SKM-1 (cell line): ENCODE results near the gene DNMT3B.
"Not testable (repeated sequence)": the region's sequence is repeated elsewhere in the genome, so short reads cannot be mapped to it uniquely, and the experiment has no call there.

Experiments
- DNase-seq: peaks from one replicate; lab custom pipeline; 2025; ENCODE audit not compliant: unreplicated experiment; lab: John Stamatoyannopoulos, UW

The DNMT3B gene

DNA sequence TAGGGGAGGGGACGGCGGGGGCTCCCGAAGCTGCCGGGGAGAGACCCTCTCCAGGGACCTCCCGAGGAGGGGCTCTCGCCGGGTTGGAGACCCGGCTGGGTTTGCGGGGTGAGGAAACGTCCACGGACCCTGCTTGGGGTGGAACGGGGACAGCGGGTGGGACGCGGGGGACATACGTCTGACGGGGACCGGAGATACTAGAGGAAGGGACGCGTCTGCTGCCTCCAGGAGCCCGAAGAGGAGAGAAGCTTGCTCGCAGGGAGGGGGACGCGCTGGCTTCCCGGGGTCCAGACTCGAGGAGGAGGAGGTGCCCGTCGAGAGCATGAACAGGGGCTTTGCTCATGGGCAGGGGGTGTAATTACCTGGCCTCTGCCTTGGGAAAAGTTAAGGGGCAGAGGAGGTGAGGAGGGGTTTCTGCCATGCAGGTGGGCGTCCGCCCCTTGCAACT is 593 bp downstream of the DNMT3B start:
- DNase-seq: no peak

DNA sequence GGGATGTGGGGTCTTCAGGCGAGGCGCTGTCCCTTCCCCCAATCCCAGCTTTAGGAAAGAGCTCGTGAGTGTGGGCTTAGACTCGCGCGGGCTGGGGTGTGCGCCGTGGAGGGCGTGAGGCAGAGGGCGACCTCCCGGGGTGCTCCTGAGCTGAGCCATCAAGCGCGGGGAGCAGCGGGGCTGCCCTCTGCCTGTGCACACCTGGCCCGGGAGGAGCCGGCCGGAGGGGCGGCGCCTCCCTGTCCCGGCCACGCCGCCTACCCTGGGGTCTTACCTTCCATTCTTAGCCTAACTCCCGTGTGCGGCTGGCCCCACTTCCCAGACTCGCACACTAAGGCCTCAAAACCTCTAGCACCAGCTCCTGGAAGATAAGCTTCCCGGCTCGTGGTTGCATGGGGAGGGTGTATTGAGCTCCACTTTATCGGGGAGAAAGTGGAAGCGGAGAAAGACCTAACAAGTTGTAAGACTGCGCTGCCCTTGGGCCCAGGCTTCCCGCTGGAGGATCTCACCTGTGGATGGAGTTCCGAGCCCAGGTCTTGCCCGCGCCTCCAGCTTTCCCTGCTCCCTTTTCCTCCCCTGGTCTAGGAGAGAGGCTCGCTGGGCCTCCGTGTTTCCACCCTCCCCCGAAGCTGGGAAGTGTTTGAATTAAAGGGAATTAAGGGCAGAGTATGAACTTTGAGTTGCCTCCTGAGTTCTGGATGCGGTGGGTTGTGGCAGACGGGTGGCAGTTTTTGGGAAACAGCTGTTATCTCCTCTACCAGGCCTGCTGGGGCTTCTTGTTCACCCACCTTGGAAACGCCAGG is 1.2 kb downstream of the DNMT3B start:
- no peak for DNase-seq

DNA sequence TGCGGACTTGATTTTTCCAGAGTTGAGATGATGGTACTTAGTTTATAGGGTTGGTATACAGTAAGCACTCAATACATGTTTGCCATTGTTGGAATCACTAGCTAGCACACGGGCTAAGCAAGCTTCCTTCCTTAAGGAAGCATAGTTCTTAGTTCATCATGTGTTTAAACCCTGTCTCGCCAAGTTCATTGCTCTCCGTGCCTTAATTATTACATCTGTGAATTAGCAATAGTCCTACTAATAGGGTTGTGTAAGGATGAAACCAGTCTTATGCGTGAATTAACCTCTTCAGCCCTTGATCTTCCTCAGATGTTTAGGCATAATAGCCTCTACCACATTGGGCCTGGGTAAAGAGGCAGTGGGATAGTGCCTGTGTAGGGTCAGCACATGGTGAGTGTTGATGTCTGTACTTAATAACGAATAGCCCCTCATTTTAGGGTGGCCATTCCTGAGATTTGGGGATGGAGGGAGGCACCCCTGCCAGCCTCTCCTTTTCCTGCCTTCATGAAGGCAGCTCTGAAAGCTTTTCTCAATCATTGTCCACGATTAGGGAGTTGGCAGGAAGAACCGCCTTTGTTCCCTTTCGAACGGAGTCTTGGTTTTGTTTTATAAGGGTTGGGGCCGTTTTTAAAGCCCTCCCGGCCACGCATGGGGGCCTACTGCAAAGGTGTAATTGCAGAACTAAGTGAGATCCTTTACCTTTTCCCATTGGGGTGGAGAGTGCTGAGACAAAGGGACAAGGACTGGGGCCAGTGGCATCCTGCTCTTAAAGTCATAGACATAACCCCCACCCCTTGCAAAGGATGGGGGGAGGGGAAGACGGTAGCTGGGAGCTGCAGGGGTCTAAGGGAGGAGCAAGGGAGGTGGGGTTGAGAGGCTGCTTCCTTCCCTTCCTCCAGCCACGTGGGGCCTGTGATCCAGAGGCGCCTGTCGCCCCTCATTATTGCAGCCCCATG is 2.1 kb downstream of the DNMT3B start:
- DNase-seq: no peak

DNA sequence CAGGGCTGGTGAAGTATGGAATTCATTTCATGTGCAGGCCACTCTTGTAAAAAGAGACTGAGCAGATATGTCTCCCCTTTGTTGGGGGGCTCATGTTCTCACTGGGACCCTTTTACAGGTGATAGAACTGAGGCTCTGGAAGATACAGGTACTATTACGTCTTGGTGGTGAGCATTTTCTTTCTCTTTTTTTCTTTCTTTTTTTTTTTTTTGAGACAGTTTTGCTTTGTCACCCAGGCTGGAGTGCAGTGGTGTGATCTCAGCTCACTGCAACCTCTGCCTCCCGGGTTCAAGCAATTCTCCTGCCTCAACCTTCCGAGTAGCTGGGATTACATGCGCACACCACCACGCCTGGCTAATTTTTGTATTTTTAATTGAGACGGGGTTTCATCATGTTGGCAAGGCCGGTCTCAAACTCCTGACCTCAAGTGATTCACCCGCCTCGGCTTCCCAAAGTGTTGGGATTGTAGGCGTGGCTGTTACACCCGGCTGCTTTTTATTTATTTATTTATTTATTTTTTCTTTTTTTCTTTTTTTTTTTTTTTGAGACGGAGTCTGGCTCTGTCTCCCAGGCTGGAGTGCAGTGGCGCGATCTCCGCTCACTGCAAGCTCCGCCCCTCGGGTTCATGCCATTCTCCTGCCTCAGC is 3.2 kb downstream of the DNMT3B start:
- DNase-seq: not testable (repeated sequence)

DNA sequence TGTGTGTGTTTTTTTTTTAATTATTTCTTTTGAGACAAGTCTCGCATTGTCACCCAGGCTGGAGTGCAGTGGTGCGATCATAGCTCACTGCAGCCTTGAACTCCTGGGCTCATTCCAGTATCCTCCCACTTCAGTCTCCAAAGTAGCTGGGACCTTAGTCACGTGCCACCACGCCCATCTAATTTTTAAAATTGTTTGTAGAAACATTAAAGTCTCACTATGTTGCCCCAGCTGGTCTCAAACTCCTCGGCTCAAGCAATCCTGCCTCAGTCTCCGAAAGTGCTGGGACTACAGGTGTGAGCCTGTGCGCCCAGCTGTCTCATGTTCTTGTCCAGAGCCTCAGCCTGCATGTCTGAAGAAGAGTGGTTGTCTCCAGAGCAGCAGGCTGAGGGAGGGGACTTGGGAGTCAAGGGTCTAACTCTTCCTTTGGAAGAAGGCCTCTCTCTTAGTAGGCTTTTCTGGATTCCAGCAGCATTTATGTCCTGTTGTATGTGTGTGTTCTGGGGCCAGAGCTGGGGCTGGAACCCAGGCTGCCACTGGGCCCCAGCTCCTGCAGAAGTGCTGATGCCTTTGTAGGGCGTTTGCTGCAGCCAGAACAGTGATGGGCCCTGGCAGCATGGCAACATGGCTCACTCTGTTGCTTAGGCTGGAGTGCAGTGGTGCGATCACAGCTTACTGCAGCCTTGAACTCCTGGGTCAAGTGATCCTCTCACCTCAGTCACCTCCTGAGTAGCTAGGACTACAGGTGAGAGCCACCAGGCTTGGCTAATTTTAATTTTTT is 5.4 kb downstream of the DNMT3B start:
- no peak for DNase-seq

DNA sequence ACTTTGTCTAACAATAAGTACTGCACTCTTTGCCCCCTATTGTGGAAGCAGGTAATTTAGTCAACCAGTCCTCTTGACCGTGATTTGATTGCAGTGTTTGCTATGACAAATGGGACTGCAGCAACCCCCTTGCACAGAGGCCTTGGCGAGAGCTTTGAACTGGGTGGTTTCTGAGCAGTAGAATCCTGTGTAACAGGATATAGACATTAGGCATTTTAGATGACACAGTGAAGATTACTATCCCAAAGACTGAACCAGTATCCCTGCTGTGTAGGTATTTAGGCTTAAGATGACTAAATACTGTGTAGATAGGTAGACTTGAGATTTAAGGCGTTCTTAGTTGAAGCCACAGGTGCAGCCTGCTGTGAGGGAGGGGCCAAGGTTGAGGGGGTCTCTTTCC is 9.9 kb downstream of the DNMT3B start:
- no peak for DNase-seq

DNA sequence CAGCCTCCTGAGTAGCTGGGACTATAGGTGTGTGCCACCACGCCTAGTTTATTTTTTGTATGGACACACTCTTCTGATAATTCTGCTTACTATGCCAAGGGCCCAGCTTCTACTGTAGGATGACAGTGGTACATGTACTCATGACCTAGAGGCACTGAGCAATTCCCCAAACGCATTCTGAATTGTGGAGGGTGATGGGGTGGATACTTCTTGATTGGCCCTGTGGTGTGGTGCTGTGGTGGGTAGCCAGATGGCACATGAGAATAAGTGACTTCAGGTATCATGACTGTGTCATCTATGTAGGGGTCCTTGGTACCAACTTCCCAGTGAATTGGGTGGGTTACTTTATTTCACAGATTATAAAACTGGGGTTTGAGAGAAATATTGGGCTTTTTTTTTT is 11.0 kb downstream of the DNMT3B start:
- no peak for DNase-seq

DNA sequence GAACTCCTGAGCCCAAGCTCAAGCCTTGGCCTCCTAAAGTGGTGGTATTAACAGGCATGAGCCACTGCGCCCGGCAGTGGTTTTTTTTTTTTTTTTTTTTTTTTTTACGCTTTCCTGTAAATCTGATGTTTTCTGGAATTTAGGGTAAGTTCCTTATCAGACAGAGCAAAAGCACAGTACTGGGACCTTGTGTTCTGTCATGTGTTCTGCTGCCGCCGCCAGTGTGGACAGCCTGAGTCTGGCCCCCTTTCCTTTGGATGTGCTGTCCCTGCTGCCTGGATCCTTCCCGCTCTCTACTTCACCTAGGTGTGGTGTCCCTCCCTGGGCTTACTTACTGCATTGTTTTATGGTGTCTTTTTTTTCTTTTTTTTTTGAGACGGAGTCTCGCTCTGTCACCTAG is 11.7 kb downstream of the DNMT3B start:
- DNase-seq: no peak

DNA sequence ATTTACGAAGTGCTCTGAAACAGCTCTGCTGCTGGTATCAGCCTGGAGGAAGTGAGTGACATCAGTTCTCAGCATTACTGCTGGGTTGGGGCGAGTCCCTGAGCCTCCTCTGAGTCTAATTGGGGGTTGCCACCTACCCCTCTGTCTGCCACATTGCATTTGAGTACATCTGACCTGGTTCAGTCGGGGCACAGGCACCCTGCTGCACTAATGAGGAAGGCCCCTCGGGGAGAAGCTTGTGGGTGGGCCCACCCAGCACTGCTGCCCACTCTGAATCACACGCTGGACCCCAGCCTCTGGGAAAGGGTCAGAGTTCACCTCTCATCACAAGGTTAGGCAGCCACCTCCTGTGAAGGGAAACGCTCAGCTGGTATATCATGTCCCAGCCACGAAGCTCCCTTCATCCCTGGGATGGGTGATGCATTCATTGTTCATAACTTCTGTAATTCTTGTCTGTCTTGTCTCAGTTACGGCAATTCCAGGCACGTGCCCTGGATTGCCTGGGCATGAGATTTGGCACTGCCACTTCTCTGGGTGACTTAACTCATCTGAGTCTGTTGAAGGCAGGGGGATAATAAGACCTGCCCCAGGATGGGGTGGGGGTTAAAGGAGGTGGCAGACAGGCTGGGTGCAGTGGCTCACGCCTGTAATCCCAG is 13.3 kb downstream of the DNMT3B start:
- no peak for DNase-seq

DNA sequence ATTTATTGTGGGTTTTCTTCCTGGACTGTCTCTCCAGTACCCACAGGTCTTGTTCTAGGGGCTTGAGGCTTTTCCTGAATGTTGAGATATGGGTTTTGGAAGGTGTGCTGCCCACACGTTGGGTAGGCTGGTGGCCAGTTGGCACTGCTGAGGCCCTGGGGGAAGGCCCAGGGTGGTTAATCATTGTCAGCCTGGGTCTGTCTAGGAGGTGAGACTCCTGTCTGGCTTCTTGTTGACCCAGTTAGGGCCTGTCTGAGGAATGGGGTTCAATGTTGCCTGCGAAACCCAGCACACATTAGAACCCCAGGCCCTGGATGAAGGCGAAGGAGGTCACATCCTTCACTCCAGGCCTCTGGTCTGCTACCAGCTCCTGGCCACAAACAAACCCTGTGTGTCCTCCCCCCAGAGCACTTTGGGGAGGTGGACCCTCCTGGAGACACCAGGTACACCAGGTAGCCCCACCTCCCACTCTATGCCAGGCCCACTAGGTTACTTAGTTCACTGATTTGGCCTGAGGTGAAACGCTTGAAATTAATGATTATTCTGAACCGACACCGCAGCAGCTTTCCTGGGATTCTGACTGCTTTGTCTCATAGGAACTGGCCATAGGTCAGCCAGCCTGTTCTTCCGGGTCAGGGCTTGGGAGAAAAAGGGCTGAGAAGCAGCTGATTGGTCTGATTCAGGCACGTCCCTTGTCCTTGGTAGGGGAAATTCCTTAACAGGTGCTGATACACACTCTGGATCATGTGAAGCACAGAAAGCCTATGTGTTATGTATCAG is 15.2 kb downstream of the DNMT3B start:
- DNase-seq: no peak

DNA sequence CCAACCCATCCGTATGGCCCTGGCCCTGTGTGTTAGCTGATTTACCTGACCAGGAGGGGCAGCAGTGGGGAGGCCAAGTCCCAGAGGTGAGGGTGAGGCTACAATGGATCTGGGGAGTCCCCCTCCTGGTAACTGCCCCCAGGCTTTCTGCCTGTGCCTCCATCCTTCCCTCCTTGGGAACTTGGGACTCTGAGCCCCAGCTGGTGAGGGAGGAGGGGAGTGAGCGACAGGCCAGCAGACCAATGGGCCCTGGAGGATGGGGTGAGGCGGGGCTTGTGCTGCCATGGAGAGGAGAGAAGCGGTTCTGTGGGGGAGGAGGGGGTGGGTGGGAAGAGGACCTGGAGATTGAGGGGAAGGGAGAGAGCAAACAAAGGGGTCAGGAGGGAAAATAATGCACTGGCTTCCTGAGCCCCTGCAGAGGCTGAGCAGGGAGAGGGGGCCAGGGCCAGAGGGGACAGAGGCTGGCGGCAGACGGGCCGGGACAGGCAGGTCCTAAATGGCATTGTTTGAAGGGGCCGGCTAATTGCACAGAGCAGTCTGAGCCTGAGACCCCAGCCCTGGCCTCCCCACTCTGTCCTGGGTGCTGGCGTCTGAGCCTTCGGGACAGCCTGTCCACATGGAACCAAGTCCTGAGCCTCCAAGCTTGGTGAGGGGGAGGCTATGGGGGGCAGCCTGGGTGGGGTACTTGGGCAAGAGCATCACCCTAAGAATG is 17.5 kb downstream of the DNMT3B start:
- no peak for DNase-seq

DNA sequence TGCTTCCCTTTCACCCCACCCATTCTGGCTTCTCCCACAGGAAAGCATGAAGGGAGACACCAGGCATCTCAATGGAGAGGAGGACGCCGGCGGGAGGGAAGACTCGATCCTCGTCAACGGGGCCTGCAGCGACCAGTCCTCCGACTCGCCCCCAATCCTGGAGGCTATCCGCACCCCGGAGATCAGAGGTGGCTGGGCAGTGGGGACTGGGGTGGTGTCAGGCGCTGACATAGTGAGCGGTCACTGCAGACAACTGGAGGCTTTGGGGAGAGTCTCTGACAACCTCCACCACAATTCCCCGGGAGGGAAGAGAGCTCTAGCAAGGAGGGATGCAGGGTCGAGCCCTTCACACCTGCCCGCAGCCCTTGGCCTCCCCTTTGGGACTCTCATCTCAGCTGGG is 18.1 kb downstream of the DNMT3B start:
- no peak for DNase-seq

DNA sequence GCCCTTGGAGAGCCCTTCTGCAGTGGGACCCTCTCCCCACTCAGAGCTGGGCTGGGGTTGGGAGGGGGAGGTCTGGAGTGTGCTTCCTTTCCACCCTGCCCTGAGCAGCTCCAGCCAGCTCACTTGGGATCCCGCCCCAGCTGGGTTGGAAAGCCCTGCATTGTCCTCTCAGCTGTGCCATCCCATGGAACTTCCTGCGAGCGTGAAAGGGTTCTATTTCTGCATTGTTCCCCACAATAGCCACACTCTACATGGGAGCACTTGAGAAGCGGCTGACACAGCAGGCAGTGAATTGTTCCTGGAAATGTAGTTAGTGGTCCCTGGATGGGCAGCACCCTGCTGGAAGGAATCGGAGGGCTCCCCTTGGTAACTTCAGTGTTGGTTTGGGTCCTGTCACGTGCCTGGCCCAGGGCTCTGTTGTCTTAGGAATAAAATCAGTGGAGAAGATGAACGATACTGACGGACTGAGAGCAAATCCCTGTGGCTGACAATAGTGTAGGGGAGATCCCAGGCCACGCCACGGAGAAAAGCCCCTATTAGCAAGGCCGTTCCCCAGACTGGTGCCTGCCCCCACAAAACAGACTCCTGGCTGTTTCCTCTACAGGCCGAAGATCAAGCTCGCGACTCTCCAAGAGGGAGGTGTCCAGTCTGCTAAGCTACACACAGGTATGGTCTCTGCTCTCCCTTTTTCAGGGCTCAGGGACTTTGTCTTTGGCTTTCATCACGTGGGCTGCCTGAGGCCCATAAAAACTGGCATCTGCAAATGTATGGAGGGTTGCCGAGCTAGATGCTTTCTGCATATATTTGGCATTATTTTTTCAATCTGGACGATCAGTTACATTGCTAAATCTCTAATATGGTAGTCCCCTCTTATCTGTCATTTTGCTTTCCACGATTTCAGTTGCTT is 18.8 kb downstream of the DNMT3B start:
- DNase-seq: no peak

DNA sequence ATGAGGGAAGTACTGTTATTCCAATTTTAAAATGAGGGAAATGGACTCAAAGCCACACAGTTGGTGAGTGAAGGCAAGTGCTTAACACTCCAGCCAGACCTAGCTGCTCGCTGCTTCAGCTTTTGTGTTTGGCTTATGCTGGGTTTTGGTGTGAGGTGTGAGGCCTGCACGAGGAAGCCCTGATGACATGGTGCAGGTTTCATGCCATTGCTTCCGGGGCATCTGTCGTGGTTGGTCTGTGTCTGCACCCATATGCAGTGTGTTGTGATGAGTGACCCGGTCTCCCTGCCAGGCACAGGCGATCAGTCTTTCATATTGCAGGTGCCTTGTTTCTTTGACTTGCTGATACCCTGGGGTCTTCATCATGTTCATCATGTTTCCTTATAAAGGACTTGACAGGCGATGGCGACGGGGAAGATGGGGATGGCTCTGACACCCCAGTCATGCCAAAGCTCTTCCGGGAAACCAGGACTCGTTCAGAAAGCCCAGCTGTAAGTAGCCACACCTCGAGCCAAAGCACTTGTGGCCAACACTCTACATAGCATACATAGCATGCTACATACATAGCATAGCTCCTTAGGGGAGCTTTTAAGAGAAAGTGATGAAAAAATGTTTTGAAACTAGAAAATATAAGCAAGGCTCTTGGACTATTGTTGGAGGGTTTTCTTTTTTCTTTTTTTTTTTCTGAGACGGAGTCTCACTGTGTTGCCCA is 22.3 kb downstream of the DNMT3B start:
- DNase-seq: no peak

DNA sequence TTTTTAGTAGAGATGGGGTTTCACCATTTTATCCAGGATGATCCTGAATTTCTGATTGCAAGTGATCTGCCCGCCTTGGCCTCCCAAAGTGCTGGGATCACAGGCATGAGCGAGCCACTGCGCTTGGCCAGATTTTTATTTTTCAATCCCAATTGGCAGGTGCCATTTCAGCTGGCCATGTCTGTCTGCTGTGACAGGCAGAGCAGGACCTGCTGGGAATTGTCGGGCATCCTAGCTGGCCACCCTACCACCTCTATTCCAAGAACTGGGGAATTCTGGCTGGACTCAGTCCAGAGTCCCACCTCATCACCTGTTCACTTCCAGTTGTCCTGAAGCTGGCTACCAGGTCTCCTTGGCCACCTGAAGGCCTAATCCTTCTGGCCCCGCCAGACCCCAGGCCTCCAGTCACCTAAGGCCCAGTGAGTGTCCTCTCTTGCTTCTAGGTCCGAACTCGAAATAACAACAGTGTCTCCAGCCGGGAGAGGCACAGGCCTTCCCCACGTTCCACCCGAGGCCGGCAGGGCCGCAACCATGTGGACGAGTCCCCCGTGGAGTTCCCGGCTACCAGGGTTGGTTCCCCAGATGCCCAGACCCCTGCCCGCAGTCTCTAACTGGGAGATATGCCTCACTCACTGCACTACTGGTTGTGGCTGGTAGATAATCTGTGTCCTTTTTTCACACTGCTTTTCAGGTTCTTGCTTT is 24.0 kb downstream of the DNMT3B start:
- no peak for DNase-seq

DNA sequence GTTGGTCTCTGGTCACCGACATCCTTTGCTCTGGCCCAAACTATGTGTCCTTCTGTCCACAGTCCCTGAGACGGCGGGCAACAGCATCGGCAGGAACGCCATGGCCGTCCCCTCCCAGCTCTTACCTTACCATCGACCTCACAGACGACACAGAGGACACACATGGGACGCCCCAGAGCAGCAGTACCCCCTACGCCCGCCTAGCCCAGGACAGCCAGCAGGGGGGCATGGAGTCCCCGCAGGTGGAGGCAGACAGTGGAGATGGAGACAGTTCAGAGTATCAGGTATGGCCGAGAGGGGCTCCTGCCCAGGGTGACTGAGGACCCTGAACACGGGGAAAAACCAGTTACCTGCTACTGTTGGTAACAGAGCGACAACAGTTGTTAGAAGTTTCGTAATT is 25.0 kb downstream of the DNMT3B start:
- no peak for DNase-seq
